Left forelimb (tissue), 1 donor: ENCODE data around the gene PIP5K1B.
"Not testable (repeated sequence)": the region's sequence is repeated elsewhere in the genome, so short reads cannot be mapped to it uniquely, and the experiment has no call there.

ENCODE experiments used
- DNase-seq: peaks from one replicate; pipeline ENCODE4 v3.0.0-alpha.2; 2018; ENCODE audit warnings: low spot score

PIP5K1B gene

GRCh38 chr9:68957479-68957878 is 252.4 kb downstream of the PIP5K1B start:
- DNase-seq, result no peak

GRCh38 chr9:68961587-68961986 is 256.5 kb downstream of the PIP5K1B start:
- no peak for DNase-seq

GRCh38 chr9:68963416-68963815 is 258.4 kb downstream of the PIP5K1B start:
- no peak for DNase-seq

- no peak for DNase-seq
Measured at GRCh38 chr9:68964102-68964541, 259.1 kb downstream of the PIP5K1B start.

- DNase-seq, result no peak
Measured at GRCh38 chr9:68964765-68965164, 259.7 kb downstream of the PIP5K1B start.

GRCh38 chr9:68966496-68966944 is 261.5 kb downstream of the PIP5K1B start:
- DNase-seq, result no peak

GRCh38 chr9:68967800-68968199 is 262.8 kb downstream of the PIP5K1B start:
- no peak for DNase-seq

GRCh38 chr9:68969538-68969937 is 264.5 kb downstream of the PIP5K1B start:
- no peak for DNase-seq

GRCh38 chr9:68970151-68970550 is 265.1 kb downstream of the PIP5K1B start:
- no peak for DNase-seq

GRCh38 chr9:68973619-68974018 is 268.6 kb downstream of the PIP5K1B start:
- no peak for DNase-seq

- no peak for DNase-seq
Measured at GRCh38 chr9:68974431-68974830, 269.4 kb downstream of the PIP5K1B start.

GRCh38 chr9:68974901-68975300 is 269.9 kb downstream of the PIP5K1B start:
- no peak for DNase-seq

GRCh38 chr9:68975365-68976043 is 270.5 kb downstream of the PIP5K1B start:
- no peak for DNase-seq

GRCh38 chr9:68978066-68978465 is 273.0 kb downstream of the PIP5K1B start:
- no peak for DNase-seq

GRCh38 chr9:68978501-68978900 is 273.5 kb downstream of the PIP5K1B start:
- no peak for DNase-seq

GRCh38 chr9:68979538-68980314 is 274.7 kb downstream of the PIP5K1B start:
- no peak for DNase-seq

GRCh38 chr9:68980341-68980914 is 275.4 kb downstream of the PIP5K1B start:
- no peak for DNase-seq

- no peak for DNase-seq
Measured at GRCh38 chr9:68981789-68982188, 276.7 kb downstream of the PIP5K1B start.

GRCh38 chr9:68983008-68983411 is 278.0 kb downstream of the PIP5K1B start:
- DNase-seq, result no peak

GRCh38 chr9:68983522-68984424 is 278.7 kb downstream of the PIP5K1B start:
- no peak for DNase-seq

GRCh38 chr9:68986949-68987348 is 281.9 kb downstream of the PIP5K1B start:
- DNase-seq, result not testable (repeated sequence)

- DNase-seq, result no peak
Measured at GRCh38 chr9:68991457-68991856, 286.4 kb downstream of the PIP5K1B start.
